ENCODE data around the gene PCDH18.

- no peak for TF ChIP-seq CTCF (IDR thresholded peaks at IDR 0.05; ENCODE audit: low read depth, low read length, missing input control)
- no peak for TF ChIP-seq RXRA (IDR thresholded peaks at IDR 0.05)
Observed at GRCh38 chr4:137470806-137471205, 61.5 kb downstream of the PCDH18 start.

Data from liver (tissue), 3 donors.